HG02678 (cell line): ENCODE results near the gene CEP63.
"Not testable (repeated sequence)": the region's sequence is repeated elsewhere in the genome, so short reads cannot be mapped to it uniquely, and the experiment has no call there.

ENCODE experiments used
- ATAC-seq: cut with Tn5 transposase; IDR thresholded peaks from one replicate; pipeline ENCODE4 v1.9.1; 2021; ENCODE audit warnings: mild to moderate bottlenecking, moderate library complexity; ENCODE audit not compliant: unreplicated experiment

Gene CEP63

GRCh38 chr3:134505485-134505884, 19.6 kb downstream of the CEP63 start:
- no peak for ATAC-seq

GRCh38 chr3:134511500-134511899, 25.6 kb downstream of the CEP63 start:
- no peak for ATAC-seq

- ATAC-seq, result no peak
These were observed 31.0 kb downstream of the CEP63 start for GRCh38 chr3:134516905-134517304.

GRCh38 chr3:134517791-134518190, 31.9 kb downstream of the CEP63 start:
- no peak for ATAC-seq

GRCh38 chr3:134522541-134522940, 36.7 kb downstream of the CEP63 start:
- ATAC-seq, result no peak

GRCh38 chr3:134525293-134525692, 39.4 kb downstream of the CEP63 start:
- ATAC-seq, result no peak

GRCh38 chr3:134526319-134526718, 40.5 kb downstream of the CEP63 start:
- no peak for ATAC-seq

- no peak for ATAC-seq
These were observed 41.2 kb downstream of the CEP63 start for GRCh38 chr3:134527037-134527436.

- ATAC-seq, result no peak
These were observed 41.8 kb downstream of the CEP63 start for GRCh38 chr3:134527538-134528186.

- no peak for ATAC-seq
These were observed 47.6 kb downstream of the CEP63 start for GRCh38 chr3:134533493-134533892.

- no peak for ATAC-seq
These were observed 49.5 kb downstream of the CEP63 start for GRCh38 chr3:134535186-134535970.

GRCh38 chr3:134536781-134537180, 50.9 kb downstream of the CEP63 start:
- no peak for ATAC-seq

- no peak for ATAC-seq
These were observed 56.6 kb downstream of the CEP63 start for GRCh38 chr3:134542287-134542958.

- ATAC-seq, result no peak
These were observed 57.3 kb downstream of the CEP63 start for GRCh38 chr3:134543113-134543512.

- no peak for ATAC-seq
These were observed 58.5 kb downstream of the CEP63 start for GRCh38 chr3:134544316-134544715.

- ATAC-seq, result not testable (repeated sequence)
These were observed 58.9 kb downstream of the CEP63 start for GRCh38 chr3:134544783-134545182.

- ATAC-seq, result no peak
These were observed 60.0 kb downstream of the CEP63 start for GRCh38 chr3:134545818-134546217.

GRCh38 chr3:134552784-134553183, 66.9 kb downstream of the CEP63 start:
- no peak for ATAC-seq

GRCh38 chr3:134559591-134559990, 73.7 kb downstream of the CEP63 start:
- ATAC-seq, result no peak

GRCh38 chr3:134562055-134562454, 76.2 kb downstream of the CEP63 start:
- ATAC-seq, result no peak

GRCh38 chr3:134563601-134564000, 77.7 kb downstream of the CEP63 start:
- ATAC-seq, result no peak

- ATAC-seq, result no peak
These were observed 79.1 kb downstream of the CEP63 start for GRCh38 chr3:134564991-134565390.
